Activated CD8-positive, alpha-beta T cell treated with anti-CD3 and anti-CD28 coated beads, Interleukin-2, amount 10 ng/mL, durations not matched to agents 7 days and 5 days (primary cell): ENCODE results near the gene MTURN. TPM values are rescaled to one million over a fixed set of nuclear protein-coding genes. Genes with fewer than 3 reads are reported as not detected.
"Not testable (repeated sequence)": the region's sequence is repeated elsewhere in the genome, so short reads cannot be mapped to it uniquely, and the experiment has no call there.

Experiments used
- ATAC-seq: fragments of 150-1000 bp; cut with Tn5 transposase; one replicate; pipeline ENCODE4 v1.10.0; 2021; ENCODE audit warnings: moderate library complexity
- CTCF ChIA-PET: fragments of 350-600 bp; sonication (Branson Sonifier 250); formaldehyde crosslinking; loops from one replicate; lab custom pipeline; 2021; ENCODE audit warnings: antibody characterized with exemption; lab: Charles Lee
- POLR2A ChIA-PET: fragments of 350-600 bp; sonication (Branson Sonifier 250); formaldehyde crosslinking; loops from one replicate; lab custom pipeline; 2021; ENCODE audit warnings: antibody characterized with exemption; lab: Charles Lee
- DNase-seq: peaks from one replicate; pipeline ENCODE4 v3.0.0-alpha.2; 2020
- H3K27ac Mint-ChIP-seq: one replicate; pipeline ENCODE4 v1.8.0; 2021; ENCODE audit warnings: mild to moderate bottlenecking, mixed read lengths
- H3K27me3 Mint-ChIP-seq: one replicate; pipeline ENCODE4 v1.8.0; 2021; ENCODE audit warnings: low read depth, mixed read lengths
- H3K36me3 Mint-ChIP-seq: one replicate; pipeline ENCODE4 v1.8.0; 2021; ENCODE audit warnings: low read depth, mixed read lengths
- H3K4me1 Mint-ChIP-seq: one replicate; pipeline ENCODE4 v1.8.0; 2021; ENCODE audit warnings: low read depth, mixed read lengths
- H3K4me3 Mint-ChIP-seq: one replicate; pipeline ENCODE4 v1.8.0; 2021; ENCODE audit warnings: mild to moderate bottlenecking, mixed read lengths
- H3K9me3 Mint-ChIP-seq: one replicate; pipeline ENCODE4 v1.8.0; 2022; ENCODE audit warnings: mixed read lengths; ENCODE audit not compliant: insufficient read depth
- total RNA-seq, 2 experiments: library from RNA; stranded (reverse); gene quantifications; one replicate each; pipeline ENCODE4 v1.2.3, GENCODE V29; 2021

MTURN gene
- total RNA-seq, 2 experiments from 2014 or later, result 1.1 to 1.3 TPM

DNA sequence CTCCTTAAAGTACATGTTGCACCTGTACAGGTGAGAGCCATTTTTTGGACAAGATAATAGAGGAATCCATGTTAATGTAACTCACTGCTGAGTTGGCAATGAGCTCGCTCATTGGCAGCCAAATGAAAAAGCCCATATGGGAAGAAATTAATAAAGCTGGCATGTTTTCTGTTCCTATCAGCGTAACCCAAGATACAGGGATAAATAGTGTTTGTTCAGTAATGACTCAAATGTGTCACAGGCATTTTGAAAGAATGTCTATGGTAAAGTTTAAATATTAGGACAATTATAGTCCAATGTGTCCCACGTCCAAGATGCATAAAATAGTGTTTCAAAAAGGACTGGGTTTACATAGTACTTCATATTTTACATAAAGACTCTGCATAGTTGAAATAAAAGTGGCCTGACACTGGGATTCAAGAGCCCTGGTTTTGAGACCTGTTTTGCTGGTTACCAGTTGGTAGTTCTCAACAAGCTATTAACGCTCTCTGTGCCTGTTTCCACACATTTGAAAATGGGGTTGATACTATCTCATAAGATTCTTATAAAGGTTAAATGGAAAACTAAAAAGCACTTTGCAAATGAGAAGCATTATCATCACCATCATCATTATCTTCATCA is 49.1 kb downstream of the MTURN start:
- Mint-ChIP-seq H3K9me3 (peaks cover 2% of the 10 kb centered on the region), H3K4me1 (peaks cover 5% of the 10 kb centered on the region), H3K36me3 (no peaks in the 10 kb centered on the region), H3K4me3 (no peak overlapping the region), H3K27me3 (no peaks in the 10 kb centered on the region), H3K27ac (no peak overlapping the region)
- DNase-seq, result no peak
- POLR2A ChIA-PET, result no interaction called here
- no peak for ATAC-seq
- CTCF ChIA-PET, result interaction anchor here (1.1 to 1.5 kb wide), 2 partner anchors 29 to 169 kb away, joined by 3 to 4 read pairs; no protein-coding TSS in a partner anchor

DNA sequence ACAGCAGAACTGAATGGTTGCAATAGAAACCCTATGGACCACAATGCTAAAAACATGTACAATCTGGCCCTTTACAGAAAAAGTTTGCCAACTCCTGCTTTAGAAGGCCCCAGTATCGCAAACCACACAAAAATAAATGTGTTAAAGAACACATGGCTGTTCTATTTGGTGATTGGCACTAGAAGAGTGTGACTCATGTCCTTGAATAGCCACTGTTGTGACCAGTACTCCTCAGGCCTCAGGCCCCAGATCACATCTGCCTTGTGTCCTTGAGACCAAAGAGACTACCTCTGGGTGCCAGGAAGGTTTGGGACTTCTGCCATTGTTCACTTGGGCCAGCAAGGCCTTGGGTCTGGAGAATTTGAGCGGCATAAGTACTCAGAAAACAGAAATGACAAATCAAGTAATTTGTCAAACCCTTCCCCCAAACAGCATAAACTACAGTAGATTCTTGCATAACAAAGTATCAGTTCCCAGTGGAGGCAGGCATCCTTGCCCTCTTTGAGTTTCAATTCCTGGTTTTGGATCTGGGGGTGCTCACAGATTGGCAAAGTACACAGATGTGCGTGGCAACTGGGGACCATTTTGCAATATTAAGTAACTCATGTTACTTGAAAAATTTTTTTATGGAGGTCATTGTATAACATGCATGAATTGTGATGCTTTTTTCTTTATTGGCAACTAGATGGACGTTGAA is 50.2 kb downstream of the MTURN start:
- no peaks in the 10 kb centered on the region for H3K36me3 Mint-ChIP-seq
- H3K4me3 Mint-ChIP-seq, result no peak overlapping the region
- H3K27me3 Mint-ChIP-seq, result no peaks in the 10 kb centered on the region
- ChIA-PET CTCF (no interaction called here), POLR2A (no interaction called here)
- no peak overlapping the region for H3K27ac Mint-ChIP-seq
- ATAC-seq (no peak), DNase-seq (no peak)
- no peaks in the 10 kb centered on the region for H3K4me1 Mint-ChIP-seq
- H3K9me3 Mint-ChIP-seq, result no peaks in the 10 kb centered on the region

DNA sequence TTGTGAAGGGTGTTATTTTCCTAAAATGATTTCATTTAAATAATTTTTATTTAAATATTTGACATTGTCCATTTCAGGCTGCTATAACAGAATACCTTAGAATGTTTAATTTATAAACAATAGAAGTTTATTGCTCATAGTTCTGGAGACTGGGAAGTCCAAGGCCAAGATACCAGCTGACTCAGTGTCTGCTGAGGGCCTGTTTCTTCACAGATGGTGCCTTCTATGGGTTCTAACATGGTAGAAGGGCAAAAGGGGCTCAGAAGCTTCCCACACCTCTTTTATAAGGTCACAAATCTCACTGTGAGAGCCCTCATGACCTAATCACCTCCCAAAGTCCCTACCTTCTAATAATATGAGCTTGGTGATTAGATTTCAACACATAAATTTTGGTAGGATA is 50.7 kb downstream of the MTURN start:
- H3K9me3 Mint-ChIP-seq, result no peaks in the 10 kb centered on the region

DNA sequence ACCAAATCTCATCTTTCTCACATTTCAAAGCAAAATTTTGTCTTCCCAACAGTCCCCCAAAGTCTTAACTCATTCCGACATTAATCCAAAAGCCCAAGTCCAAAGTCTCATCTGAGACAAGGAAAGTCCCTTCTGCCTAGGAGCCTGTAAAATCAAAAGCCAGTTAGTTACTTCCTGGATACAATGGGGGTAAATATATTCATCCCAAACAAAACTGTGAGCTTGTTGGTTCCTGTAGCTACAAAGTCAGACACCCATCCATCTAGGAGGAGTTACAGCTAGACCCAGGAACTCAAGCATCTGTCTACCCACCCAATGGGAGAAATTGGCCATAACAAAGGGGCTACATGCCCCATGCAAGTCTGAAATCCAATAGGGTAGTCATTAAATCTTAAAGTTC is 51.9 kb downstream of the MTURN start:
- no peak for ATAC-seq
- DNase-seq, result no peak
- H3K4me1 Mint-ChIP-seq, result no peaks in the 10 kb centered on the region
- no peak overlapping the region for H3K4me3 Mint-ChIP-seq
- no peak overlapping the region for H3K27ac Mint-ChIP-seq
- ChIA-PET CTCF (no interaction called here), POLR2A (interaction anchor here (0.6 kb wide), 1 partner anchor 112 kb away, joined by 3 read pairs; no protein-coding TSS in a partner anchor)
- H3K27me3 Mint-ChIP-seq, result no peaks in the 10 kb centered on the region
- H3K36me3 Mint-ChIP-seq, result no peaks in the 10 kb centered on the region
- no peaks in the 10 kb centered on the region for H3K9me3 Mint-ChIP-seq

More for the DNA sequence above, 50.7 kb downstream of the MTURN start:
- H3K27ac Mint-ChIP-seq, result no peak overlapping the region
- DNase-seq, result no peak
- H3K4me1 Mint-ChIP-seq, result no peaks in the 10 kb centered on the region
- POLR2A ChIA-PET, result no interaction called here
- H3K27me3 Mint-ChIP-seq, result no peaks in the 10 kb centered on the region
- ATAC-seq, result no peak
- H3K4me3 Mint-ChIP-seq, result no peak overlapping the region
- CTCF ChIA-PET, result no interaction called here
- no peaks in the 10 kb centered on the region for H3K36me3 Mint-ChIP-seq

DNA sequence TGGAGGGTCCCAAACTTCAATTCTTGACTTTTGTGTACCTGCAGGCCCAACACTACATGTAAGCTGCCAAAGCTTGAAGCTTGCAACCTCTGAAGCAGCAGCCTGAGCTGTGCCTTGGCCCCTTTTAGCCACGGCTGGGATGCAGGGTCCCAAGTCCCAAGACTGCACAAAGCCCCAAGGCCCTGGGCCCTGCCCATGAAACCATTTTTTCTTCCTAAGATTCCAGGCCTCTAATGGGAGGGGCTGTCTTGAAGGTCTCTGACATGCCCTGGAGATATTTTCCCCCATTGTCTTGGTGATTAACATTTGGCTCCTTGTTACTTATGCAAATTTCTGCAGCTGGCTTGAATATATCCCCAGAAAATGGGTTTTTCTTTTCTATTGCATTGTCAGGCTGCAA is 52.7 kb downstream of the MTURN start:
- H3K27me3 Mint-ChIP-seq, result no peaks in the 10 kb centered on the region
- POLR2A ChIA-PET, result no interaction called here
- CTCF ChIA-PET, result no interaction called here
- DNase-seq, result no peak
- ATAC-seq, result no peak
- no peak overlapping the region for H3K27ac Mint-ChIP-seq
- no peaks in the 10 kb centered on the region for H3K4me1 Mint-ChIP-seq
- H3K9me3 Mint-ChIP-seq, result no peaks in the 10 kb centered on the region
- H3K36me3 Mint-ChIP-seq, result no peaks in the 10 kb centered on the region
- no peak overlapping the region for H3K4me3 Mint-ChIP-seq

DNA sequence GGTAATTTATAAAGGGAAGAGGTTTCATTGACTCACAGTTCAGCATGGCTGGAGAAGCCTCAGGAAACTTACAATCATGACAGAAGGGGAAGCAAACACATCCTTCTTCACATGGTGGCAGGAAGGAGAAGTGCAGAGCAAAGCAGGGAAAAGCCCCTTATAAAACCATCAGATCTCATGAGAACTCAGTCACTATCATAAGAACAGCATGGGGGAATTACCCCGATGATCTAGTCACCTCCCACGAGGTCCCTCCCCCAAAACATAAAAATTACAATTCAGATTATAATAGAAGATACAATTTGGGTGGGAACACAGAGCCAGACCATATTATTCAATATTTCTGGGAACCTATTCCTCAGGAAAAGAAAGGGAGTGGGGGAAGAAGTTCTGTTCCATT is 53.6 kb downstream of the MTURN start:
- H3K9me3 Mint-ChIP-seq, H3K36me3 Mint-ChIP-seq, ATAC-seq, H3K4me3 Mint-ChIP-seq, POLR2A ChIA-PET, H3K27me3 Mint-ChIP-seq, DNase-seq, H3K4me1 Mint-ChIP-seq, CTCF ChIA-PET, H3K27ac Mint-ChIP-seq: not testable (repeated sequence)

DNA sequence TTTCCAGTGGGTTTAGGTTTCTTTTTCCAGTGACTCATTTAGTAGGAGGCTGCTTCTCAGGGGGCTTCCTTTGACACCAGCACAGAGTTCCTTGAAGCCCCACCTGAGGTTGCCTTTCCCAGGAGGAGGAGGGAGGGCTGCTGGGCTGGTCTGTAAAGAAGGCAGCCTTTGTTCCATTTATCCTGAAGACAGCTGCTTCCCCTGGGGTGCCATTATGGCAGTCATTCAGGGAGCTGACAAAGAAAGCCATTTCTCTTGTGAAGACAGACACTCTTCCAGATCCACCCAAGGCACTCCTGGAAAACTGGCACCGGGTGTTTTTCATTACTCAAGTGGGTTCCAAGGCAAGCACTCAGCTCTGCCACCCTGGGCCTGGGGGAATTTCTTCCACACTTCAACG is 54.0 kb downstream of the MTURN start:
- H3K27ac Mint-ChIP-seq, result no peak overlapping the region
- ATAC-seq (no peak), DNase-seq (no peak)
- H3K4me1 Mint-ChIP-seq, result no peaks in the 10 kb centered on the region
- POLR2A ChIA-PET, result no interaction called here
- H3K36me3 Mint-ChIP-seq, result no peaks in the 10 kb centered on the region
- H3K9me3 Mint-ChIP-seq, result no peaks in the 10 kb centered on the region
- no peak overlapping the region for H3K4me3 Mint-ChIP-seq
- CTCF ChIA-PET, result no interaction called here
- no peaks in the 10 kb centered on the region for H3K27me3 Mint-ChIP-seq

DNA sequence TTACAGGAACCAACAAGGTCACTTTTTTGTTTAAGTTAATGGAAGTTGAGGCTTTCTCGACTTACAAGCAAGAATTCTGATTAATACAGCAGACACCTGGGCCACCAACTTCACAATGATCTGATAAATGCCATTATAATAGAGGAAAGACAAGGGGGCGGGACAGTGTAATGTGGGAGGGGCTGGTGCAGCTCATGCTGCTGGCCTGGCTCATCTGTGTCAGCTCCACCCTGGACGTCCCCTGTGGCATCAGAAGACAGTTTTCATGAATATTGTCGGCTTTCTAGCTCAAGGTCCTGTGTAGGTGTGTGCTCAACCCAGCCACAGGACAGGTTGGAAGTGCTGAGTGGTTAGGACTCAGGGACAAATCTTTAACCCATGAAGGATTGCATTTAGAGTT is 57.0 kb downstream of the MTURN start:
- H3K4me1 Mint-ChIP-seq, result no peaks in the 10 kb centered on the region
- no peak overlapping the region for H3K27ac Mint-ChIP-seq
- H3K4me3 Mint-ChIP-seq, result no peak overlapping the region
- ATAC-seq (no peak), DNase-seq (no peak)
- H3K9me3 Mint-ChIP-seq, result peaks cover 18% of the 10 kb centered on the region
- H3K27me3 Mint-ChIP-seq, result no peaks in the 10 kb centered on the region
- ChIA-PET POLR2A (no interaction called here), CTCF (interaction anchor here (1.0 kb wide), 1 partner anchor 318 kb away, joined by 3 read pairs; no protein-coding TSS in a partner anchor)
- no peaks in the 10 kb centered on the region for H3K36me3 Mint-ChIP-seq

DNA sequence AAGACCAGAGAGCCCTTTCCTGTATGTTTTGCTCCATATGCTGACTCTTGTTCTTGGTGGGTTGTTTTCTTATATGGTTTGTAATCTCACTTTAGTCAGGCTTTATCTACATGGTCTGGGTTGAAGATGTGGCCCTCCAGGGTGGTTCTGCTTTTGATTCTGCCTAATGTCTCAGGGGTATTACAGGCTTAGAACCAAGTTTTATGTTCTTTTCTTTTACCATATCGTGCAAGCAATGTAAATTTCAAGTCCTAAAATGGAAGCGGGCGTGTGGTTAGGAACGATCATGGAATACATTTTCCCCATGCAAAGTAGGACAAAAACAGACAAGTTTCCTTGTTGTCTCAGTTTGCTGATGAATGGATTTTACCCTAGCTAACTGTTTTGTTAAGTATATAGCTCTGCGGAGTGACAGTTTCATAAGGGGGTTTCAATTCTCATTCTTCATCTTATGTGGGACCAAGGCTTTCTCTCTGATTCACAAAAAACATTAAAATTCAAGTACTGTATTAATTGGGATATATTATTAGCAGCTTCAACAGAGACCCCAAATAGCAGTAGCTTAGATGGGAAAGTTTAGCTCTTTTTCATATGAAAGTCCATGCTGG is 58.7 kb downstream of the MTURN start:
- Mint-ChIP-seq H3K4me1 (no peaks in the 10 kb centered on the region), H3K4me3 (no peak overlapping the region), H3K27ac (no peak overlapping the region), H3K9me3 (peaks cover 23% of the 10 kb centered on the region), H3K36me3 (no peaks in the 10 kb centered on the region), H3K27me3 (no peaks in the 10 kb centered on the region)
- ATAC-seq, result no peak
- ChIA-PET POLR2A (no interaction called here), CTCF (no interaction called here)
- DNase-seq, result no peak

DNA sequence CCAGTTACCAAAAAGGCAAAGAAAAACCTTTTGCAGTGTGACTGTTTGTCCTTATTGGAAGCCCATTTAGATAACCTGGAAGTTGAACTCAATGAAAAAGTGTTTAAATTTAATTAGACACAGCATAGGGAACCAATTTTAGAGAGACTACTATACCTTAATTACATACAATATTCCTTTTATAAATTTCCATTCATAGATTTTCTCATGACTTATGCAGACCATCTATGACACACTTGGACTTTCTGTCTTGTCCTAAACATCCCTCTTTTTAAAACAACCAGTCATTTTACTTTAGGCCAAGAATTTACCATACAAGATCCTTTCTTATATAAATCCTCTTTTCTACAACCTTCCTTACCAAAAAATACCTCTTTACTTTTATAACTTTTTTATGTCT is 61.6 kb downstream of the MTURN start:
- Mint-ChIP-seq H3K4me3 (no peak overlapping the region), H3K27me3 (no peaks in the 10 kb centered on the region), H3K4me1 (no peaks in the 10 kb centered on the region), H3K27ac (no peak overlapping the region), H3K36me3 (no peaks in the 10 kb centered on the region), H3K9me3 (peaks cover 23% of the 10 kb centered on the region)
- DNase-seq, result no peak
- no peak for ATAC-seq
- ChIA-PET CTCF (no interaction called here), POLR2A (no interaction called here)

DNA sequence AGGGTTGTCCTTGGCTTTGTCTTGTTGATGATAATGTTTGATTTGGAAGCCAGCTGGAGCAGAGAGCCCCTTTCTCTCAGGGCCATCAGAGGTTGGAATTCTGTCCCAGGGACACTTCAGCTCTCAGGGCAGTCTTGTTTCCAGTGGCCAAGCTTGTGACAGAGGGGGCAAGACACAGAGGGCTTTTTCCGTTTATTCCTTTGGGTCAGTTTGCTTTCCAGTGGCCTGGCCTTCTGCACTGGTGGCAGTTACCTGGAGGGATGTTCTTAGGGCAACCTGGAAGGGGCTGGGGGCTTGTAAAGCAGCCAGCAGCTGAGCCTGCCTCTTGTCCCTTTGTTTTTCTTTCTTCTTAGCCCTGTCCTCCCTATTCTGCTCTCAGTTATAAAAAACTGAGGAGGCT is 62.7 kb downstream of the MTURN start:
- ChIA-PET POLR2A (no interaction called here), CTCF (no interaction called here)
- no peak for ATAC-seq
- Mint-ChIP-seq H3K9me3 (peaks cover 23% of the 10 kb centered on the region), H3K27ac (no peak overlapping the region), H3K27me3 (no peaks in the 10 kb centered on the region), H3K36me3 (no peaks in the 10 kb centered on the region), H3K4me3 (no peak overlapping the region), H3K4me1 (no peaks in the 10 kb centered on the region)
- no peak for DNase-seq

DNA sequence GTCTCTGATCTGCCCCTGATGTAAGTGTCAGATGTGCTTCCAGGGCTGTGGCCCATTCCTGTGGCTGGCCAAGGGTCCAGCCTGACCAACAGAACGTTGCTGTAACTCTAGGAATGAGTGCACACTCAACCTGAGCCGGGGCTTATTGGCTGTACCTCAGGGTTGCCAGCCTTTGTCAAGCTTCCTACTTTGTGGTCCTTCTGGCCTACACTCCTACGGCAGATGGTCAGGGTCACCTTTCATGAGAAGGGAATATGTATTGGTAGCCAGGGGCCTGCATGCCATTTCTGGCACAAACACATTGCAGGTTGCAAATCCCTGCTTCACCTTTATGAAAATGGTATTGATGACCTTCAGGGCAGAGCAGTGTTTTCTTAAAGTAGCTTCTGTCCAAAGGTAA is 64.5 kb downstream of the MTURN start:
- Mint-ChIP-seq H3K27ac (no peak overlapping the region), H3K36me3 (no peaks in the 10 kb centered on the region), H3K4me1 (no peaks in the 10 kb centered on the region), H3K27me3 (no peaks in the 10 kb centered on the region), H3K4me3 (no peak overlapping the region), H3K9me3 (peaks cover 23% of the 10 kb centered on the region)
- DNase-seq (no peak), ATAC-seq (no peak)
- CTCF ChIA-PET, result no interaction called here
- POLR2A ChIA-PET, result no interaction called here
